B cell (primary cell): ENCODE results near the gene WDR36. TPM values are rescaled to one million over a fixed set of nuclear protein-coding genes. Genes with fewer than 3 reads are reported as not detected.

Source experiments
- ATAC-seq: fragments of 200-7000 bp; cut with Tn5 transposase; one replicate; pipeline ENCODE4 v1.10.0; 2021; ENCODE audit warnings: low read depth, mild to moderate bottlenecking, moderate number of reproducible peaks, moderate library complexity
- CTCF ChIA-PET: fragments of 350-600 bp; sonication (Branson Sonifier 250); formaldehyde crosslinking; loops from one replicate; lab custom pipeline; 2021; ENCODE audit warnings: antibody characterized with exemption, inconsistent platforms; lab: Charles Lee
- POLR2A ChIA-PET: fragments of 350-600 bp; sonication (Branson Sonifier 250); formaldehyde crosslinking; loops from one replicate; lab custom pipeline; 2021; ENCODE audit warnings: antibody characterized with exemption; lab: Charles Lee
- DNase-seq: peaks from one replicate; pipeline ENCODE4 v3.0.0; 2013
- H2AFZ ChIP-seq: 2 replicates; pipeline ENCODE4 v1.6.1; 2012; ENCODE audit warnings: mild to moderate bottlenecking, low read depth, low read length; ENCODE audit not compliant: insufficient read depth, poor library complexity, severe bottlenecking
- H3K27ac ChIP-seq, 2 donors: 1 replicate in 1 of 2; 2 replicates in 1 of 2; pipeline ENCODE4 v1.5.1; 2012 to 2013; ENCODE audit warnings: low read length in 2 of 2, mild to moderate bottlenecking in 2 of 2, moderate library complexity in 1 of 2
- H3K27me3 ChIP-seq, 4 experiments: fragments of 200-600 bp in 1 of 4; sonication (generic) in 1 of 4; replicated peaks in 1 of 4; 1 replicate in 2 of 4; 2 replicates in 2 of 4; pipeline versions ENCODE4 v1.6.1 to v1.7.0; 2013 to 2016; ENCODE audit warnings: low read length in 3 of 4, mild to moderate bottlenecking in 2 of 4, mixed read lengths in 1 of 4, moderate library complexity in 1 of 4; ENCODE audit not compliant: insufficient read depth in 4 of 4, control insufficient read depth in 3 of 4; ENCODE audit errors: control extremely low read depth in 1 of 4
- H3K36me3 ChIP-seq, 2 experiments: replicated peaks in 1 of 2; 1 replicate in 1 of 2; 2 replicates in 1 of 2; pipeline versions ENCODE4 v1.6.1 to v1.7.1; 2013; ENCODE audit warnings: low read length in 1 of 2; ENCODE audit not compliant: insufficient read depth in 2 of 2, control insufficient read depth in 1 of 2; ENCODE audit errors: control extremely low read depth in 1 of 2, extremely low read depth in 1 of 2
- H3K4me1 ChIP-seq, 2 donors: fragments of 200-600 bp in 1 of 2; sonication (generic) in 1 of 2; 1 replicate in 1 of 2; 2 replicates in 1 of 2; pipeline versions ENCODE4 v1.5.1 to v1.6.1; 2013 to 2017; ENCODE audit warnings: low read length in 2 of 2; ENCODE audit not compliant: control insufficient read depth in 2 of 2, insufficient read depth in 2 of 2
- H3K4me2 ChIP-seq: replicated peaks from 2 replicates; pipeline ENCODE3; 2012; ENCODE audit warnings: mild to moderate bottlenecking, low read depth, low read length; ENCODE audit not compliant: poor library complexity, severe bottlenecking
- H3K4me3 ChIP-seq, 5 experiments: fragments of 200-600 bp in 1 of 5; sonication (generic) in 1 of 5; 1 replicate in 3 of 5; 2 replicates in 2 of 5; pipeline versions ENCODE4 v1.5.1 to v1.7.0; 2011 to 2016; ENCODE audit warnings: low read length in 4 of 5, mild to moderate bottlenecking in 4 of 5, low read depth in 2 of 5, control low read depth in 1 of 5, moderate library complexity in 1 of 5; ENCODE audit not compliant: insufficient read depth in 1 of 5; ENCODE audit errors: control extremely low read depth in 1 of 5, extremely low read depth in 1 of 5
- H3K79me2 ChIP-seq: fragments of 200-600 bp; sonication (generic); one replicate; pipeline ENCODE4 v1.6.0; 2016; ENCODE audit warnings: low read length; ENCODE audit not compliant: control insufficient read depth, insufficient read depth
- H3K9ac ChIP-seq: fragments of 200-600 bp; sonication (generic); 2 replicates; pipeline ENCODE4 v1.6.1; 2017; ENCODE audit warnings: mild to moderate bottlenecking, low read length, moderate library complexity
- H3K9me3 ChIP-seq, 3 donors: one replicate each; pipeline versions ENCODE4 v1.6.1 to v1.7.1; 2013; ENCODE audit warnings: low read length in 2 of 3; ENCODE audit not compliant: control insufficient read depth in 2 of 3, insufficient read depth in 1 of 3; ENCODE audit errors: control extremely low read depth in 1 of 3
- H4K20me1 ChIP-seq: 2 replicates; pipeline ENCODE4 v1.6.0; 2012; ENCODE audit warnings: mild to moderate bottlenecking, low read length; ENCODE audit not compliant: insufficient read depth, control insufficient read depth, poor library complexity, severe bottlenecking
- H3K27ac Mint-ChIP-seq: one replicate; pipeline ENCODE4 v1.8.0; 2021; ENCODE audit warnings: mixed read lengths
- H3K27me3 Mint-ChIP-seq: one replicate; pipeline ENCODE4 v1.8.0; 2021; ENCODE audit warnings: mixed read lengths
- H3K4me1 Mint-ChIP-seq: one replicate; pipeline ENCODE4 v1.8.0; 2021; ENCODE audit warnings: mixed read lengths
- H3K4me3 Mint-ChIP-seq: one replicate; pipeline ENCODE4 v1.8.0; 2021; ENCODE audit warnings: mixed read lengths
- H3K9me3 Mint-ChIP-seq: one replicate; pipeline ENCODE4 v1.8.0; 2022; ENCODE audit warnings: mixed read lengths; ENCODE audit not compliant: insufficient read depth
- EZH2 ChIP-seq: IDR thresholded peaks from 2 replicates; pipeline ENCODE4 v1.6.1; 2012; ENCODE audit warnings: borderline replicate concordance, low read depth, mild to moderate bottlenecking, moderate library complexity, low read length; ENCODE audit not compliant: insufficient read depth, poor library complexity, severe bottlenecking
- WGBS: methylation state at CpG from one replicate; pipeline ENCODE4 v1.1.5; 2013; ENCODE audit warnings: missing lambda C conversion rate; ENCODE audit not compliant: insufficient coverage; 5-methylcytosine and 5-hydroxymethylcytosine counted together
- intact Hi-C: fragments of 100-400 bp; cut with micrococcal nuclease; formaldehyde crosslinking; loops from one replicate; pipeline ENCODE4 v1.10.0; 2022
- polyA plus RNA-seq: library from polyadenylated mRNA; depleted of rRNA; stranded (reverse); fragments of >200 nt; gene quantifications from 2 replicates; pipeline ENCODE4 v1.2.3, GENCODE V29; 2012
- total RNA-seq, 2 donors: library from RNA; stranded (reverse); fragments of 120-200 nt in 1 of 2; gene quantifications; 1 replicate in 1 of 2; 2 replicates in 1 of 2; pipeline versions ENCODE4 v1.2.3 to v1.2.4, GENCODE V29; 2013 to 2022
- TF ChIP-seq, protein P1 (sequence below): fragments of 200-600 bp; IDR thresholded peaks from one replicate; pipeline ENCODE4 v1.8.0; 2022; ENCODE audit warnings: antibody characterized with exemption, mild to moderate bottlenecking

WDR36 gene
- total and polyA plus RNA-seq, 2 donors (not counting 1 experiment from before 2014, with no cell fraction given): 6.0 to 35.2 TPM

DNA sequence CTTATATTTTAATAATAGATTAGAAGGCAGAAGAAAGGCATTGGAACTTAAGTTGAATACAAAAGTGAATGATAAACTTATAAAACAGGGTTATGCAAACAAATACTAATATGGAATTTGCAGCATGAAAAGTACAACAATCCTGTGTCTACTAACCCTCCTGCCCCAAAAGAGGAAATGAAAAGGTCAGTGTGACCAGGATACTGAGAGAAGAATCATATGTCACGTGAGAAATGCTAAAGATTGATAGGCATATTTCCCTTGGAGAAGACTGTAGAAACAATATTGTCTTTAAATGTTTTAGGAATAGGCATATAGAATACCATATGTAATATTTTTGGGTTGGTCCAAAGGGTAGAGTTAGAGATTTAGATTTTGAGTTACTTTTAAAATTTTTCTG, 3.8 kb downstream of the WDR36 start:
- no peaks in the 10 kb centered on the region for H3K9me3 Mint-ChIP-seq
- TF ChIP-seq, protein P1, sequence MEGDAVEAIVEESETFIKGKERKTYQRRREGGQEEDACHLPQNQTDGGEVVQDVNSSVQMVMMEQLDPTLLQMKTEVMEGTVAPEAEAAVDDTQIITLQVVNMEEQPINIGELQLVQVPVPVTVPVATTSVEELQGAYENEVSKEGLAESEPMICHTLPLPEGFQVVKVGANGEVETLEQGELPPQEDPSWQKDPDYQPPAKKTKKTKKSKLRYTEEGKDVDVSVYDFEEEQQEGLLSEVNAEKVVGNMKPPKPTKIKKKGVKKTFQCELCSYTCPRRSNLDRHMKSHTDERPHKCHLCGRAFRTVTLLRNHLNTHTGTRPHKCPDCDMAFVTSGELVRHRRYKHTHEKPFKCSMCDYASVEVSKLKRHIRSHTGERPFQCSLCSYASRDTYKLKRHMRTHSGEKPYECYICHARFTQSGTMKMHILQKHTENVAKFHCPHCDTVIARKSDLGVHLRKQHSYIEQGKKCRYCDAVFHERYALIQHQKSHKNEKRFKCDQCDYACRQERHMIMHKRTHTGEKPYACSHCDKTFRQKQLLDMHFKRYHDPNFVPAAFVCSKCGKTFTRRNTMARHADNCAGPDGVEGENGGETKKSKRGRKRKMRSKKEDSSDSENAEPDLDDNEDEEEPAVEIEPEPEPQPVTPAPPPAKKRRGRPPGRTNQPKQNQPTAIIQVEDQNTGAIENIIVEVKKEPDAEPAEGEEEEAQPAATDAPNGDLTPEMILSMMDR: no peak
- no peak for TF ChIP-seq EZH2
- Histone ChIP-seq H4K20me1 (peaks cover 9% of the 10 kb centered on the region), H3K4me2 (no peak overlapping the region), H3K27me3 (peaks cover 0 to 5% (median 2%) of the 10 kb centered on the region in 4 experiments), H2AFZ (no peak overlapping the region), H3K36me3 (peaks cover 2 to 39% of the 10 kb centered on the region in 2 experiments), H3K4me1 (peaks cover 13 to 24% of the 10 kb centered on the region in 2 donors), H3K79me2 (peaks cover 28% of the 10 kb centered on the region), H3K4me3 (no peak overlapping the region), H3K9me3 (no peaks in the 10 kb centered on the region), H3K27ac (no peak overlapping the region), H3K9ac (no peak overlapping the region)
- no peaks in the 10 kb centered on the region for H3K27me3 Mint-ChIP-seq
- no peak overlapping the region for H3K4me3 Mint-ChIP-seq
- peaks cover 28% of the 10 kb centered on the region for H3K4me1 Mint-ChIP-seq
- H3K27ac Mint-ChIP-seq: no peak overlapping the region
- ATAC-seq (no peak), DNase-seq (no peak)
- POLR2A ChIA-PET: no interaction called here
- no CpG with 5 or more reads among the region's 1 CpG for WGBS
- intact Hi-C loops: no loop called here
- CTCF ChIA-PET: interaction anchor here (0.9 kb wide), 1 partner anchor 37 kb away, joined by 3 read pairs; no protein-coding TSS in a partner anchor

DNA sequence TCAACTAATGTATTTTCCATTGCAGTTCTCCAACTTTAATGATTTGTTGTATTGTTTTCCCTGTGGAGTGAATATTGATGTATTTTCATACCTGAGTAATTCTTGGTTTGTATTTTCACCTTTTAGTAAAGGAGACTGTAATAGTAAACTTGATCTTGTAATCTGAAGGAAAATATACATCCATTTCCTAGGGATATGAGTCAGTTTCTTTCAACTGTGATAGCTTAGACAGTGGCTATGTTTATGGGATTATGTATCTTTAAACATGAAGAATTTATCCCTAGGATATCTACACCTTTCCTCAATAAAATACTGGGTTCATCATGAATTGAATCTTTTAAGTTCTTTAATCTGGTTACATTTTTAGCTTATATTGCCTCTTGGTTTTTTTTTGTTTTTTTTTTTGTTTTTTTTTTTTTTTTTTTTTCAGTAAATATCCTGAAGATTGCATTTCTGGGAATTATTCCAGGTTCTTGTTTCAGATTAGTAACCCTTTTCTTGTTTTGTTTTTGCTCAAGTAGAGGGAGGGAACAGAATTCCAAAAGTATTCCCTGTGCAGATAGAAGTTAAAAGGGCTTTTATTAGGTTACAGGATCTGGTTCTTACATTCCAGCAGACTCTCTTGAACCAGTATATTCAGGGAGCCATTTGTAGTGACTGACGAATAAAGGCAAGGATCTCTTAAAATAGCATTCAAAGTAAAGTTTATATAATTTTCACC, 7.1 kb downstream of the WDR36 start:
- Histone ChIP-seq H3K4me2 (no peak overlapping the region), H3K36me3 (peaks cover 15 to 67% of the 10 kb centered on the region in 2 experiments), H3K4me1 (peaks cover 0 to 1% of the 10 kb centered on the region in 2 donors), H3K27ac (no peak overlapping the region), H3K27me3 (no peaks in the 10 kb centered on the region), H4K20me1 (peaks cover 5% of the 10 kb centered on the region), H3K9ac (no peak overlapping the region), H3K4me3 (no peak overlapping the region), H3K9me3 (no peaks in the 10 kb centered on the region), H3K79me2 (peaks cover 3% of the 10 kb centered on the region), H2AFZ (no peak overlapping the region)
- peaks cover 8% of the 10 kb centered on the region for H3K4me1 Mint-ChIP-seq
- DNase-seq (no peak), ATAC-seq (no peak)
- no peak overlapping the region for H3K4me3 Mint-ChIP-seq
- no peaks in the 10 kb centered on the region for H3K27me3 Mint-ChIP-seq
- ChIA-PET CTCF (no interaction called here), POLR2A (no interaction called here)
- no peak overlapping the region for H3K27ac Mint-ChIP-seq
- TF ChIP-seq, protein P1: no peak
- no peak for TF ChIP-seq EZH2
- H3K9me3 Mint-ChIP-seq: no peaks in the 10 kb centered on the region
- no CpG with 5 or more reads among the region's 1 CpG for WGBS
- intact Hi-C loops: no loop called here
